GM12878 (cell line): ENCODE results near the gene AGBL3. TPM values are rescaled to one million over a fixed set of nuclear protein-coding genes. Genes with fewer than 3 reads are reported as not detected.

Experiments
- ATAC-seq: fragments of 200-7000 bp; cut with Tn5 transposase; 3 replicates; pipeline ENCODE4 v1.9.1; 2020; ENCODE audit warnings: mild to moderate bottlenecking, moderate library complexity
- BruUV-seq: library from RNA; stranded (reverse); fragments of 400-500 nt; replicated peaks from 2 replicates; lab custom pipeline; 2021; lab: Mats Ljungman, UMichigan
- CTCF ChIA-PET: fragments of 300-600 bp; sonication (Branson Sonifier 250); formaldehyde crosslinking; extraction: SDS; loops from one replicate; lab custom pipeline; 2021; ENCODE audit warnings: inconsistent platforms; lab: Yijun Ruan, JAX
- POLR2A ChIA-PET: fragments of 350-600 bp; formaldehyde crosslinking; extraction: SDS; loops from one replicate; lab custom pipeline; 2021; ENCODE audit warnings: inconsistent platforms; lab: Charles Lee
- RAD21 ChIA-PET: fragments of 300-600 bp; sonication (Branson Sonifier 250); formaldehyde crosslinking; loops from one replicate; lab custom pipeline; 2023; ENCODE audit warnings: antibody characterized with exemption; ENCODE audit not compliant: unreplicated experiment; lab: Charles Lee
- SMC1A ChIA-PET: fragments of 300-600 bp; sonication (Branson Sonifier 250); formaldehyde crosslinking; loops from one replicate; lab custom pipeline; 2023; ENCODE audit not compliant: unreplicated experiment, uncharacterized antibody; lab: Charles Lee
- DNase-seq: peaks from one replicate; pipeline ENCODE4 v3.0.0-alpha.2; 2011; ENCODE audit warnings: low read depth, low spot score
- FAIRE-seq: peaks from 3 replicates; lab custom pipeline; 2011; peaks lifted over from hg19 to GRCh38; lab: Jason Lieb, UNC
- H2AFZ ChIP-seq: 2 replicates; pipeline ENCODE4 v1.6.0; 2011; ENCODE audit warnings: low read depth, low read length, control low read depth; ENCODE audit not compliant: control insufficient read depth
- H3K27ac ChIP-seq: 2 replicates; pipeline ENCODE4 v1.5.1; 2011; ENCODE audit warnings: control low read depth; ENCODE audit not compliant: control insufficient read depth, insufficient read depth
- H3K27me3 ChIP-seq, 2 experiments: replicated peaks in 1 of 2; 2 replicates each; pipeline versions ENCODE4 v1.6.0 to v1.6.1; 2011; ENCODE audit warnings: low read length in 1 of 2; ENCODE audit not compliant: control insufficient read depth in 2 of 2, insufficient read depth in 2 of 2
- H3K36me3 ChIP-seq, 2 experiments: 2 replicates each; pipeline ENCODE4 v1.5.1; 2011; ENCODE audit warnings: low read length in 1 of 2; ENCODE audit not compliant: control insufficient read depth in 2 of 2, insufficient read depth in 2 of 2
- H3K4me1 ChIP-seq: 2 replicates; pipeline ENCODE4 v1.6.1; 2011; ENCODE audit warnings: mild to moderate bottlenecking, low read length, moderate library complexity, mixed read lengths; ENCODE audit not compliant: control insufficient read depth, insufficient read depth
- H3K4me2 ChIP-seq: 2 replicates; pipeline ENCODE4 v1.6.0; 2011; ENCODE audit warnings: control low read depth; ENCODE audit not compliant: control insufficient read depth, insufficient read depth
- H3K4me3 ChIP-seq: fragments of 200-600 bp; sonication (generic); 2 replicates; pipeline ENCODE4 v1.5.1; 2016
- H3K79me2 ChIP-seq: 2 replicates; pipeline ENCODE4 v1.6.0; 2011; ENCODE audit warnings: low read length; ENCODE audit not compliant: control insufficient read depth, insufficient read depth
- H3K9ac ChIP-seq: 2 replicates; pipeline ENCODE4 v1.8.0; 2011; ENCODE audit warnings: low read length, control low read depth, mixed read lengths; ENCODE audit not compliant: control insufficient read depth, insufficient read depth
- H3K9me3 ChIP-seq: replicated peaks from 3 replicates; pipeline ENCODE4 v1.5.1; 2011; ENCODE audit warnings: mild to moderate bottlenecking, low read length; ENCODE audit not compliant: control insufficient read depth, insufficient read depth
- H4K20me1 ChIP-seq: 2 replicates; pipeline ENCODE4 v1.6.0; 2011; ENCODE audit not compliant: control insufficient read depth, insufficient read depth
- CBFB ChIP-seq: IDR thresholded peaks from 2 replicates; pipeline ENCODE4 v1.6.1; 2016; ENCODE audit warnings: antibody characterized with exemption, low read depth
- CEBPB ChIP-seq, 2 experiments: fragments of 150-350 bp in 1 of 2; IDR thresholded peaks; 2 replicates each; pipeline ENCODE4 v1.6.1; 2012 to 2014; ENCODE audit warnings: low read depth in 2 of 2, low read length in 2 of 2, borderline replicate concordance in 1 of 2, inconsistent platforms in 1 of 2
- CTCF ChIP-seq, 3 experiments: IDR thresholded peaks in 2 of 3; conservative IDR thresholded peaks in 1 of 3; 2 replicates each; pipeline ENCODE4 v1.5.1; 2011; ENCODE audit warnings: low read depth in 3 of 3, low read length in 3 of 3, mild to moderate bottlenecking in 3 of 3, control low read depth in 2 of 3, moderate library complexity in 2 of 3, inconsistent platforms in 1 of 3, mixed read lengths in 1 of 3; ENCODE audit not compliant: control insufficient read depth in 2 of 3, insufficient read depth in 1 of 3; ENCODE audit errors: extremely low read depth in 1 of 3
- DPF2 ChIP-seq: fragments of 450-650 bp; IDR thresholded peaks from 2 replicates; pipeline ENCODE4 v1.6.1; 2017; ENCODE audit warnings: mild to moderate bottlenecking
- ESRRA ChIP-seq: IDR thresholded peaks from 2 replicates; pipeline ENCODE4 v1.6.1; 2012; ENCODE audit warnings: mild to moderate bottlenecking, low read length, improper control_type of control experiment
- PML ChIP-seq: IDR thresholded peaks from 2 replicates; pipeline ENCODE4 v1.6.1; 2012; ENCODE audit warnings: low read length, inconsistent platforms
- RAD21 ChIP-seq: IDR thresholded peaks from 2 replicates; pipeline ENCODE4 v1.6.1; 2011; ENCODE audit warnings: mild to moderate bottlenecking, low read depth, low read length, moderate library complexity; ENCODE audit not compliant: insufficient read depth
- REST ChIP-seq: IDR thresholded peaks from 2 replicates; pipeline ENCODE4 v1.6.1; 2012; ENCODE audit warnings: mild to moderate bottlenecking, low read depth, low read length
- SMAD5 ChIP-seq: IDR thresholded peaks from 2 replicates; pipeline ENCODE4 v1.6.1; 2016; ENCODE audit warnings: antibody characterized with exemption, low read depth
- SREBF2 ChIP-seq: IDR thresholded peaks from 2 replicates; pipeline ENCODE4 v1.6.1; 2012; ENCODE audit warnings: mild to moderate bottlenecking, low read length
- ZNF274 ChIP-seq: IDR thresholded peaks from one replicate; pipeline ENCODE4 v1.8.0; 2011; ENCODE audit not compliant: insufficient read length, insufficient read depth
- ZNF687 ChIP-seq: fragments of 450-650 bp; IDR thresholded peaks from 2 replicates; pipeline ENCODE4 v1.6.1; 2017; ENCODE audit warnings: mild to moderate bottlenecking, moderate library complexity
- WGBS: methylation state at CpG from one replicate; pipeline ENCODE4 v1.1.6; 2016; ENCODE audit warnings: low lambda C conversion rate; ENCODE audit not compliant: insufficient replicate concordance, insufficient coverage; ENCODE audit errors: missing lambda C conversion rate; 5-methylcytosine and 5-hydroxymethylcytosine counted together
- in situ Hi-C: fragments of 300-500 bp; cut with MboI; formaldehyde crosslinking; loops from 9 replicates; pipeline ENCODE4 v1.14.3; 2018; ENCODE audit warnings: mixed read lengths
- intact Hi-C: fragments of 100-400 bp; cut with micrococcal nuclease; formaldehyde crosslinking; loops from one replicate; pipeline ENCODE4 v1.14.2; 2022; ENCODE audit not compliant: unreplicated experiment
- polyA plus RNA-seq, 11 experiments: library from polyadenylated mRNA; depleted of rRNA in 4 of 11; unstranded in 6 of 11; stranded (reverse) in 5 of 11; fragments of >200 nt; fragmentation: Nextera tagmentation in 4 of 11; fragmentation: Illumina TruSeq in 1 of 11; extraction: Ambion mirVana in 4 of 11; extraction: Trizol in 1 of 11; gene quantifications; 1 replicate in 1 of 11; 2 replicates in 10 of 11; pipeline versions ENCODE4 v1.2.1 to v1.2.3, GENCODE V29; 2011 to 2016; ENCODE audit warnings: inconsistent platforms in 2 of 11, missing spikeins in 2 of 11, low read depth in 1 of 11
- total RNA-seq, 4 experiments: library from RNA; depleted of rRNA in 3 of 4; stranded (reverse); fragments of >200 nt in 3 of 4; fragmentation: Illumina TruSeq in 1 of 4; extraction: Trizol in 1 of 4; gene quantifications; 2 replicates each; pipeline versions ENCODE4 v1.2.1 to v1.2.3, GENCODE V29; 2013 to 2021

The AGBL3 gene
- total and polyA plus RNA-seq, 10 of the 15 experiments (the other 5 are each of a cell fraction or from before 2014, with no cell fraction given): 0.82 to 12.4 (median 3.7) TPM

GRCh38 chr7:135160858-135161653 is 174.7 kb downstream of the AGBL3 start:
- BruUV-seq: TSS peak; percentile 14
- Histone ChIP-seq H3K9me3 (peaks cover 25% of the 10 kb centered on the region), H3K4me2 (peak overlapping the region; percentile 64), H2AFZ (peak overlapping the region; percentile 32), H3K27ac (peak overlapping the region; percentile 84), H4K20me1 (no peaks in the 10 kb centered on the region), H3K4me3 (no peak overlapping the region), H3K79me2 (peaks cover 37% of the 10 kb centered on the region), H3K36me3 (peaks cover 24 to 25% of the 10 kb centered on the region in 2 experiments; a peak in 3 of 4 replicates), H3K4me1 (peaks cover 32% of the 10 kb centered on the region), H3K9ac (peak overlapping the region; percentile 64), H3K27me3 (no peaks in the 10 kb centered on the region)
- POLR2A ChIA-PET: interaction anchor here (0.7 to 15.9 kb wide), 8 partner anchors 9 to 173 kb away, joined by 3 to 169 read pairs (median 6); partner anchors contain the start of genes AGBL3, CYREN and TMEM140
- ATAC-seq: peak; percentile 67
- intact Hi-C loops (no loop called here), in situ Hi-C loops (loop anchor here (10.0 kb wide), 1 partner anchor 516 kb away; the partner anchor contains the start of gene BPGM)
- WGBS: 46% methylated on average over 9 of the region's 9 CpGs
- no peak for FAIRE-seq
- SMC1A ChIA-PET: interaction anchor here (0.6 to 7.0 kb wide), 16 partner anchors 9 to 513 kb away, joined by 3 to 108 read pairs (median 4); partner anchors contain the start of genes AGBL3, CYREN and TMEM140
- no peak for DNase-seq
- RAD21 ChIA-PET: interaction anchor here (0.7 to 9.0 kb wide), 16 partner anchors 8 to 525 kb away, joined by 3 to 84 read pairs (median 4); partner anchors contain the start of genes AGBL3, CYREN and TMEM140
- CTCF ChIA-PET: interaction anchor here (0.5 to 4.4 kb wide), 14 partner anchors 8 to 514 kb away, joined by 3 to 28 read pairs (median 6); partner anchors contain the start of genes AGBL3 and TMEM140
- TF ChIP-seq ZNF274 (no peak), ESRRA (no peak), CBFB (no peak), SREBF2 (no peak), DPF2 (peak; percentile 23; the same call in 1 of the 2 replicates), CTCF (IDR thresholded peaks at IDR 0.05 in 2 of 3, conservative IDR thresholded peaks at IDR 0.05 in 1 of 3; ENCODE audit: control insufficient read depth in 2 of 3, extremely low read depth in 1 of 3, insufficient read depth in 1 of 3, low read depth in 3 of 3, low read length in 3 of 3) (peak in 1 of 3 experiments; percentile 5; a peak in 2 of 6 replicates), RAD21 (peak; percentile 17; the same call in 1 of the 2 replicates), ZNF687 (peak; percentile 64), CEBPB (IDR thresholded peaks at IDR 0.05; ENCODE audit: borderline replicate concordance in 1 of 2, low read depth in 2 of 2, low read length in 2 of 2) (peak in 1 of 2 experiments; percentile 60; a peak in 1 of 4 replicates), SMAD5 (no peak), PML (peak; percentile 47; the same call in 1 of the 2 replicates), REST (peak; percentile 50; the same call in 1 of the 2 replicates)
